Uterus (tissue), 4 donors: ENCODE results near the gene RGS10. TPM values are rescaled to one million over a fixed set of nuclear protein-coding genes. Genes with fewer than 3 reads are reported as not detected.

ENCODE experiments used
- DNase-seq, 2 donors: peaks; one replicate each; pipeline ENCODE4 v3.0.0-alpha.2; 2019 to 2020
- H3K27ac ChIP-seq, 2 donors: fragments of 200-600 bp; sonication (generic); 1 replicate in 1 of 2; 2 replicates in 1 of 2; pipeline ENCODE4 v1.5.1; 2016 to 2018
- H3K27me3 ChIP-seq, 2 donors: fragments of 200-600 bp; sonication (generic); one replicate each; pipeline ENCODE4 v1.5.1; 2018 to 2019; ENCODE audit warnings: control low read depth in 1 of 2
- H3K36me3 ChIP-seq, 2 donors: fragments of 200-600 bp; sonication (generic); one replicate each; pipeline ENCODE4 v1.5.1; 2019; ENCODE audit warnings: control low read depth in 1 of 2
- H3K4me1 ChIP-seq, 2 donors: fragments of 200-600 bp; sonication (generic); one replicate each; pipeline ENCODE4 v1.5.1; 2018 to 2019; ENCODE audit warnings: control low read depth in 1 of 2
- H3K4me3 ChIP-seq, 2 donors: fragments of 200-600 bp; sonication (generic); 1 replicate in 1 of 2; 2 replicates in 1 of 2; pipeline ENCODE4 v1.5.1; 2018 to 2019; ENCODE audit warnings: mild to moderate bottlenecking in 1 of 2
- H3K9me3 ChIP-seq, 2 donors: fragments of 200-600 bp; sonication (generic); one replicate each; pipeline ENCODE4 v1.5.1; 2019; ENCODE audit warnings: control low read depth in 1 of 2
- CTCF ChIP-seq, 4 experiments: fragments of 200-600 bp in 2 of 4; fragments of 450-650 bp in 2 of 4; sonication (generic) in 2 of 4; IDR thresholded peaks; one replicate each; pipeline ENCODE4 v1.5.1; 2016 to 2019; ENCODE audit warnings: antibody characterized with exemption in 4 of 4, mild to moderate bottlenecking in 2 of 4, moderate library complexity in 1 of 4
- POLR2A ChIP-seq, 2 donors: fragments of 450-650 bp; IDR thresholded peaks; one replicate each; pipeline ENCODE4 v1.6.1; 2016; ENCODE audit warnings: antibody characterized with exemption in 2 of 2, mild to moderate bottlenecking in 1 of 2, moderate library complexity in 1 of 2
- intact Hi-C: fragments of 100-400 bp; cut with DNase I; formaldehyde crosslinking; loops from one replicate; pipeline ENCODE4 v1.15.1; 2023; ENCODE audit warnings: low total_unique reads
- total RNA-seq, 4 donors: library from RNA; depleted of rRNA in 3 of 4; stranded (reverse); fragments of >200 nt in 3 of 4; gene quantifications; one replicate each; pipeline versions ENCODE4 v1.1.0 to v1.2.4, GENCODE V29; 2014 to 2023
- donor health status: DM: yes; HTN: yes; CAD: no.

The RGS10 gene
- total RNA-seq, 4 donors from 2014 or later, result 29.1 to 165 (median 64.1) TPM

GRCh38 chr10:119517235-119518141, 25.0 kb downstream of the RGS10 start:
- Histone ChIP-seq H3K9me3 (no peaks in the 10 kb centered on the region), H3K4me3 (no peak overlapping the region), H3K4me1 (no peaks in the 10 kb centered on the region), H3K27me3 (no peaks in the 10 kb centered on the region), H3K36me3 (no peaks in the 10 kb centered on the region), H3K27ac (no peak overlapping the region)
- intact Hi-C loops, result no loop called here
- DNase-seq, result no peak
- no peak for TF ChIP-seq POLR2A (IDR thresholded peaks at IDR 0.05)

GRCh38 chr10:119516381-119517234, 25.9 kb downstream of the RGS10 start:
- intact Hi-C loops, result no loop called here
- no peaks in the 10 kb centered on the region for H3K36me3 ChIP-seq
- no peak for DNase-seq

GRCh38 chr10:119515511-119516045, 26.9 kb downstream of the RGS10 start:
- intact Hi-C loops, result no loop called here
- no peak overlapping the region for H3K27ac ChIP-seq
- H3K27me3 ChIP-seq, result no peaks in the 10 kb centered on the region
- H3K4me3 ChIP-seq, result no peak overlapping the region
- DNase-seq, result no peak
- no peaks in the 10 kb centered on the region for H3K36me3 ChIP-seq
- no peaks in the 10 kb centered on the region for H3K9me3 ChIP-seq
- no peaks in the 10 kb centered on the region for H3K4me1 ChIP-seq
- TF ChIP-seq CTCF (IDR thresholded peaks at IDR 0.05), result no peak
- no peak for TF ChIP-seq POLR2A (IDR thresholded peaks at IDR 0.05)

More at GRCh38 chr10:119516381-119517234, 25.9 kb downstream of the RGS10 start:
- Histone ChIP-seq H3K4me3 (no peak overlapping the region), H3K4me1 (no peaks in the 10 kb centered on the region), H3K27ac (no peak overlapping the region), H3K27me3 (no peaks in the 10 kb centered on the region), H3K9me3 (no peaks in the 10 kb centered on the region)
- TF ChIP-seq POLR2A (IDR thresholded peaks at IDR 0.05) (no peak), CTCF (IDR thresholded peaks at IDR 0.05) (no peak)

- Histone ChIP-seq H3K27me3 (no peaks in the 10 kb centered on the region), H3K9me3 (no peaks in the 10 kb centered on the region), H3K4me1 (no peaks in the 10 kb centered on the region), H3K27ac (no peak overlapping the region), H3K36me3 (no peaks in the 10 kb centered on the region), H3K4me3 (no peak overlapping the region)
- no peak for DNase-seq
- intact Hi-C loops, result no loop called here
- no peak for TF ChIP-seq POLR2A (IDR thresholded peaks at IDR 0.05)
- no peak for TF ChIP-seq CTCF (IDR thresholded peaks at IDR 0.05)
Measured at GRCh38 chr10:119514819-119515218, 27.7 kb downstream of the RGS10 start.

GRCh38 chr10:119511828-119512515, 30.5 kb downstream of the RGS10 start:
- TF ChIP-seq POLR2A (IDR thresholded peaks at IDR 0.05) (no peak), CTCF (IDR thresholded peaks at IDR 0.05) (no peak)
- no peak overlapping the region for H3K27ac ChIP-seq
- no peak for DNase-seq
- intact Hi-C loops, result no loop called here
- no peaks in the 10 kb centered on the region for H3K27me3 ChIP-seq
- H3K4me3 ChIP-seq, result no peak overlapping the region
- no peaks in the 10 kb centered on the region for H3K4me1 ChIP-seq
- no peaks in the 10 kb centered on the region for H3K36me3 ChIP-seq
- H3K9me3 ChIP-seq, result no peaks in the 10 kb centered on the region
